Gastrocnemius medialis (tissue), 4 donors: Measurements from ENCODE around the gene FAM227B. TPM values are rescaled to one million over a fixed set of nuclear protein-coding genes. Genes with fewer than 3 reads are reported as not detected.
A peak's percentile ranks its signal among the peaks of the same experiment; 100 is the strongest.
"Not testable (repeated sequence)": the region's sequence is repeated elsewhere in the genome, so short reads cannot be mapped to it uniquely, and the experiment has no call there.

ENCODE experiments used
- ATAC-seq, 2 donors: fragments of 150-250 bp; one replicate each; pipeline ENCODE4 v1.9.1; 2016
- DNase-seq, 2 donors: peaks; one replicate each; pipeline ENCODE4 v3.0.0-alpha.2; 2019
- H3K27ac ChIP-seq, 4 donors: fragments of 200-600 bp; sonication (generic); 1 replicate in 1 of 4; 2 replicates in 3 of 4; pipeline ENCODE4 v1.5.1; 2016 to 2018; ENCODE audit warnings: mild to moderate bottlenecking in 2 of 4, moderate library complexity in 1 of 4
- H3K27me3 ChIP-seq, 3 donors: fragments of 200-600 bp; sonication (generic) in 2 of 3; 1 replicate in 1 of 3; 2 replicates in 2 of 3; pipeline versions ENCODE4 v1.5.1 to v1.6.0; 2016 to 2019; ENCODE audit warnings: mild to moderate bottlenecking in 1 of 3, moderate library complexity in 1 of 3
- H3K36me3 ChIP-seq, 2 donors: fragments of 200-600 bp; sonication (generic) in 1 of 2; one replicate each; pipeline ENCODE4 v1.5.1; 2017 to 2018
- H3K4me1 ChIP-seq, 2 donors: fragments of 200-600 bp; sonication (generic) in 1 of 2; one replicate each; pipeline ENCODE4 v1.5.1; 2016 to 2017; ENCODE audit warnings: mild to moderate bottlenecking in 2 of 2
- H3K4me3 ChIP-seq, 4 donors: fragments of 200-600 bp; sonication (generic) in 3 of 4; 1 replicate in 1 of 4; 2 replicates in 3 of 4; pipeline ENCODE4 v1.5.1; 2016 to 2019; ENCODE audit warnings: mild to moderate bottlenecking in 2 of 4
- H3K9me3 ChIP-seq, 3 donors: fragments of 200-600 bp; sonication (generic) in 2 of 3; 1 replicate in 1 of 3; 2 replicates in 2 of 3; pipeline ENCODE4 v1.5.1; 2016 to 2019
- CTCF ChIP-seq, 5 experiments: fragments of 450-650 bp in 3 of 5; fragments of 200-600 bp in 2 of 5; sonication (generic) in 2 of 5; IDR thresholded peaks in 4 of 5; conservative IDR thresholded peaks in 1 of 5; 1 replicate in 4 of 5; 2 replicates in 1 of 5; pipeline ENCODE4 v1.5.1; 2016 to 2019; ENCODE audit warnings: antibody characterized with exemption in 5 of 5, mild to moderate bottlenecking in 3 of 5, moderate library complexity in 3 of 5
- POLR2A ChIP-seq, 2 donors: fragments of 450-650 bp; IDR thresholded peaks; one replicate each; pipeline ENCODE4 v1.6.1; 2017; ENCODE audit warnings: antibody characterized with exemption in 2 of 2, mild to moderate bottlenecking in 2 of 2, moderate library complexity in 2 of 2
- in situ Hi-C, 4 donors: fragments of 200-750 bp; cut with MboI; loops; one replicate each; pipeline versions ENCODE4 v1.15.0 to v1.8.0; 2017; ENCODE audit warnings: low sequenced_read_pairs in 4 of 4
- intact Hi-C: fragments of 100-400 bp; cut with DNase I; formaldehyde crosslinking; loops from one replicate; pipeline ENCODE4 v1.15.1; 2023; ENCODE audit warnings: low total_unique reads
- total RNA-seq, 4 donors: library from RNA; depleted of rRNA; stranded (reverse); fragments of >200 nt; gene quantifications; one replicate each; pipeline versions ENCODE4 v1.1.0 to v1.2.3, GENCODE V29; 2016

FAM227B gene
- total RNA-seq, 4 donors from 2014 or later = 7.5 to 15.4 (median 11.7) TPM

GRCh38 chr15:49478021-49478420 is 142.6 kb downstream of the FAM227B start:
- H3K36me3 ChIP-seq, in situ Hi-C loops, H3K4me1 ChIP-seq, H3K27me3 ChIP-seq, DNase-seq, H3K27ac ChIP-seq, H3K4me3 ChIP-seq, H3K9me3 ChIP-seq, ATAC-seq, intact Hi-C loops: not testable (repeated sequence)

- no peaks in the 10 kb centered on the region for H3K4me1 ChIP-seq
- ATAC-seq (no peak), DNase-seq (no peak)
- no peaks in the 10 kb centered on the region for H3K9me3 ChIP-seq
- intact Hi-C loops (no loop called here), in situ Hi-C loops (no loop called here)
- TF ChIP-seq CTCF (IDR thresholded peaks at IDR 0.05 in 4 of 5, conservative IDR thresholded peaks at IDR 0.05 in 1 of 5) (no peak), POLR2A (IDR thresholded peaks at IDR 0.05) (no peak)
- H3K27me3 ChIP-seq = no peaks in the 10 kb centered on the region
- no peaks in the 10 kb centered on the region for H3K36me3 ChIP-seq
- H3K27ac ChIP-seq = no peak overlapping the region
- no peak overlapping the region for H3K4me3 ChIP-seq
These were observed 147.6 kb downstream of the FAM227B start for GRCh38 chr15:49473031-49473430.

- no peak for TF ChIP-seq CTCF (IDR thresholded peaks at IDR 0.05 in 4 of 5, conservative IDR thresholded peaks at IDR 0.05 in 1 of 5)
- TF ChIP-seq POLR2A (IDR thresholded peaks at IDR 0.05) = no peak
- in situ Hi-C loops = no loop called here
- Histone ChIP-seq H3K4me1 (no peaks in the 10 kb centered on the region), H3K27me3 (no peaks in the 10 kb centered on the region), H3K4me3 (no peak overlapping the region), H3K36me3 (no peaks in the 10 kb centered on the region), H3K27ac (no peak overlapping the region), H3K9me3 (no peaks in the 10 kb centered on the region)
- no peak for DNase-seq
- intact Hi-C loops = no loop called here
- no peak for ATAC-seq
These were observed 148.3 kb downstream of the FAM227B start for GRCh38 chr15:49472338-49472737.

- TF ChIP-seq POLR2A (IDR thresholded peaks at IDR 0.05) (no peak), CTCF (IDR thresholded peaks at IDR 0.05 in 4 of 5, conservative IDR thresholded peaks at IDR 0.05 in 1 of 5) (no peak)
- H3K36me3 ChIP-seq = no peaks in the 10 kb centered on the region
- no peak overlapping the region for H3K27ac ChIP-seq
- in situ Hi-C loops = no loop called here
- H3K9me3 ChIP-seq = no peaks in the 10 kb centered on the region
- no peak for DNase-seq
- intact Hi-C loops = no loop called here
- no peaks in the 10 kb centered on the region for H3K27me3 ChIP-seq
- ATAC-seq = no peak
- H3K4me3 ChIP-seq = no peak overlapping the region
- no peaks in the 10 kb centered on the region for H3K4me1 ChIP-seq
These were observed 148.9 kb downstream of the FAM227B start for GRCh38 chr15:49471733-49472132.

- in situ Hi-C loops, H3K4me1 ChIP-seq, H3K27ac ChIP-seq, H3K27me3 ChIP-seq, H3K4me3 ChIP-seq, H3K36me3 ChIP-seq, DNase-seq, ATAC-seq, H3K9me3 ChIP-seq, intact Hi-C loops: not testable (repeated sequence)
These were observed 149.4 kb downstream of the FAM227B start for GRCh38 chr15:49471248-49471647.

GRCh38 chr15:49468481-49468839 is 152.2 kb downstream of the FAM227B start:
- no peaks in the 10 kb centered on the region for H3K4me1 ChIP-seq
- H3K27me3 ChIP-seq = no peaks in the 10 kb centered on the region
- H3K27ac ChIP-seq = no peak overlapping the region
- in situ Hi-C loops = no loop called here
- ATAC-seq (peak in 1 of 2 donors; percentile 27), DNase-seq (no peak)
- no peaks in the 10 kb centered on the region for H3K36me3 ChIP-seq
- no peak overlapping the region for H3K4me3 ChIP-seq
- TF ChIP-seq CTCF (IDR thresholded peaks at IDR 0.05 in 4 of 5, conservative IDR thresholded peaks at IDR 0.05 in 1 of 5) (no peak), POLR2A (IDR thresholded peaks at IDR 0.05) (no peak)
- H3K9me3 ChIP-seq = no peaks in the 10 kb centered on the region
- intact Hi-C loops = no loop called here
